ENCODE results near the gene DDHD1.

DNA sequence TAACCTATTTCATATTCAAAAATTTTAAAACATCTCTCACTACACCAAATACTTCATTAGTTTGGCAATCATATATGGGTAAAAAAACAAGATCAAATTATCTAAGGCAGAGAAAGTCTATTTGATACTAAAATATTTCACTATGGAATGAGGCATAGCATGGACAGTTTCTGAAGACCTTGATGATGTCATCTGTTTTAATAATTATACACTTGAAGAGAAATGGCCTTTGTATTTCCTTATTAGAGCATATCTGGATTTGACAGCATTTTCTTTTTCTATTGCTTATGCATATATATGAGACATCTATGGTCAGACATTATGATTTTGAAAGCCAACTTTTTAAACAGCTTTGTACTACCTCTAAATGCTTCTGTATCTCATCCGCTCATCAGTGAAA is 88.6 kb downstream of the DDHD1 start:
- TF ChIP-seq, protein P1, sequence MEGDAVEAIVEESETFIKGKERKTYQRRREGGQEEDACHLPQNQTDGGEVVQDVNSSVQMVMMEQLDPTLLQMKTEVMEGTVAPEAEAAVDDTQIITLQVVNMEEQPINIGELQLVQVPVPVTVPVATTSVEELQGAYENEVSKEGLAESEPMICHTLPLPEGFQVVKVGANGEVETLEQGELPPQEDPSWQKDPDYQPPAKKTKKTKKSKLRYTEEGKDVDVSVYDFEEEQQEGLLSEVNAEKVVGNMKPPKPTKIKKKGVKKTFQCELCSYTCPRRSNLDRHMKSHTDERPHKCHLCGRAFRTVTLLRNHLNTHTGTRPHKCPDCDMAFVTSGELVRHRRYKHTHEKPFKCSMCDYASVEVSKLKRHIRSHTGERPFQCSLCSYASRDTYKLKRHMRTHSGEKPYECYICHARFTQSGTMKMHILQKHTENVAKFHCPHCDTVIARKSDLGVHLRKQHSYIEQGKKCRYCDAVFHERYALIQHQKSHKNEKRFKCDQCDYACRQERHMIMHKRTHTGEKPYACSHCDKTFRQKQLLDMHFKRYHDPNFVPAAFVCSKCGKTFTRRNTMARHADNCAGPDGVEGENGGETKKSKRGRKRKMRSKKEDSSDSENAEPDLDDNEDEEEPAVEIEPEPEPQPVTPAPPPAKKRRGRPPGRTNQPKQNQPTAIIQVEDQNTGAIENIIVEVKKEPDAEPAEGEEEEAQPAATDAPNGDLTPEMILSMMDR (IDR thresholded peaks at IDR 0.05), result no peak
- TF ChIP-seq POLR2A (IDR thresholded peaks at IDR 0.05), result no peak
- no peak for TF ChIP-seq EP300 (IDR thresholded peaks at IDR 0.05)
- TF ChIP-seq POLR2AphosphoS5 (IDR thresholded peaks at IDR 0.05), result no peak

Measured in sigmoid colon (tissue), 4 donors.